Suppressor macrophage (primary cell): ENCODE measurements around the gene PLXNB3.
"Not testable (repeated sequence)": the region's sequence is repeated elsewhere in the genome, so short reads cannot be mapped to it uniquely, and the experiment has no call there.

ENCODE experiments used
- DNase-seq, 4 experiments: peaks; one replicate each; pipeline ENCODE4 v3.0.0-alpha.2; 2020 to 2022

The PLXNB3 gene

DNA sequence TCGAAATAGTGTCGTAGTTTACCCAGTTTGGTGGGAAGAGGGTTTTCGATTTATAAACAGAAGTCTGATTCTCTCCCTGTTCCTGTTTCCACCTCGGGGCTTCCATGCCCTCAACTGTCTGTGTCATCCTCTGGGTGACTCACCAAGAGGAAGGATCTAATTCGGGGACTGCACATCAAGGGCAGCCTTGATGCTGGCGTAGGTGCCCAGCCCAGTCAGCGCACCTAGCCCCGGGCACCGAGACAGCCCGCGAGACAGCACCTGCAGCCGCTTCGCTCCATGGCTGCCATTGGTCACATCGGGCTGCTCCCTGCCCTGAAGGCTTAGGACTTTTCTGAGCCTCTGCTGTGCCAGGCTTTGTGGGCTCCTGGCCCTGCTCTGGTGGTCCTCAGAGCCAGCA, 31.6 kb upstream of the PLXNB3 start:
- DNase-seq = peak; percentile 59 to 87 (median 80)

GRCh38 chrX:153733651-153734240, 30.3 kb upstream of the PLXNB3 start:
- DNase-seq = no peak

- DNase-seq = no peak
Observed at GRCh38 chrX:153734871-153735270, 29.2 kb upstream of the PLXNB3 start.

- no peak for DNase-seq
Observed at GRCh38 chrX:153735274-153735673, 28.8 kb upstream of the PLXNB3 start.

GRCh38 chrX:153736071-153736820, 27.8 kb upstream of the PLXNB3 start:
- DNase-seq = no peak

DNA sequence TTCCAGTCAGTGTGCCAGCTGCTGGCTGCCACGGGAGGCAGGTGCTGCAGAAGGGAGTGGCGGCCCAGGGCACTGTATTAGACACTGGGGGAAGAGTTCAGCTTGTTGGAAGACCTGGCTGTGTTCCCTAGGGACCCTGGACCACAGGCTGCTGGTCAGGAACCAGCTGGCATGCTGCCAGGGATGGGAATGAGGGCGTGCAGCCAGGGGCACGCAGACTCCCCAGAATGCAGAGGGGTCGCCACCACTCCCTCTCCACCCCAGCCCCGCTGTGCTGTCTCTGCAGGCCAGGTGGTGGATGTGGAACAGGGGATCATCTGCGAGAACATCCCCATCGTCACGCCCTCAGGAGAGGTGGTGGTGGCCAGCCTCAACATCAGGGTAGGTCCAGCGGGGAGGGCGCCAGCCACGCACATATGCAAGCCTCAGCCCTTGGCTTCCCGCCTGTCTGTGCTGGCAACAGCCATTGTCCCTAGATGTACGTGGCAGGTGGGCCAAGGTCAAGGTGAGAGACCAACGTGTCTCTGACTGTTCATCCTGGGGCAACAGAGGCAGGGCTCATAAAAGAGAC, 27.1 kb upstream of the PLXNB3 start:
- no peak for DNase-seq

- no peak for DNase-seq
Observed at GRCh38 chrX:153738056-153738605, 25.9 kb upstream of the PLXNB3 start.

DNA sequence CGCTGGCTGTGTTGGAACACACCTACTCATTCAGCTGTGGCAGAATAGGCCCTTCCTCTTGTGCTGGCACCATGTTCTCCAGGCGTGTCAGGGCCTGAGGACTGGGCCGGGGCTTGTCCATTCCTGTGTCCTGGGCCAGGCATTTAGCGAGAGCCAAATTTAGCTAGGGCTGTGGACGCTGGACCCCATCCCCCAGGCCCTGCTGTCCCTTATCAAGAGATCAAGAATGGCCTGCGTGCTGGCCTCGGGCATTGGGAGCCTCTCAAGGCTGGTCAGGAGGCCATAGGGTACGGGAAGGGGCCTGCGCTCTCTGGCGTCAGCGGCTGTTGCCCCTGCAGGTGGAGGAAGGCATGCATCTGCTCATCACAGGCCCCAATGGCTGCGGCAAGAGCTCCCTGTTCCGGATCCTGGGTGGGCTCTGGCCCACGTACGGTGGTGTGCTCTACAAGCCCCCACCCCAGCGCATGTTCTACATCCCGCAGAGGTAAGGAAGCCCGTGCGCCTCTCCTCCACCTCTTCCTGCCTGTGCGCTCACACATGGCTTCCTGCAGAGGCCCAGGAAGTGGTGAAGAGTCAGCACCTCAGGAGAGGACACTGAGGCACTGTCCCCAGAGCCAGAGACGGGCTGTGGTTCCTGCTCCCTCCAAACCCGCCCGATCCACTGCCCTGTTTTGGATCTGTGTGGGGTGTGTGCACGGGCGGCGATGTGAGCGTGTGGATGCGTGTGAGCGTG, 24.1 kb upstream of the PLXNB3 start:
- DNase-seq = no peak

GRCh38 chrX:153740631-153741222, 23.3 kb upstream of the PLXNB3 start:
- DNase-seq = no peak

GRCh38 chrX:153741446-153741845, 22.6 kb upstream of the PLXNB3 start:
- DNase-seq = no peak

DNA sequence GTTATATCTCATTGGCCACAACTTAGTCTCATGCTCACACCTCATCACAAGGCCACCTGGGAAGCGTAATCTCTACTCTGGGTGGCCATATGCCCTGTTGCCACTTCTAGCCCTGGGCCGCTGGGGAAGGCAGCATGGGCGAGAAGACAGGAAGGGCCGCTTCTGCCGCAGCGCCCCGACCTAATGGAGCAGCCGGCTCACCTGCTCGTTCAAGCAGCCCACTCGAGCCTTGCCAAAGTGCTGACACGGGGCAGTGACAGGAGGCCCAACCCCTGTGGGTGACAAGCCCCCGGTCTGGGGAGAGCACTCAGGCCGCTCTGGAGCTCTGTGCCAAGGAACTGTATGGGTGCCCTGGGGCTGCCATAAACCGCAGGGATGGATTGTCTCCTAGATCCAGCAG, 21.9 kb upstream of the PLXNB3 start:
- not testable (repeated sequence) for DNase-seq

- DNase-seq = not testable (repeated sequence)
Observed at GRCh38 chrX:153742796-153743467, 21.1 kb upstream of the PLXNB3 start.

- not testable (repeated sequence) for DNase-seq
Observed at GRCh38 chrX:153743468-153744209, 20.4 kb upstream of the PLXNB3 start.

DNA sequence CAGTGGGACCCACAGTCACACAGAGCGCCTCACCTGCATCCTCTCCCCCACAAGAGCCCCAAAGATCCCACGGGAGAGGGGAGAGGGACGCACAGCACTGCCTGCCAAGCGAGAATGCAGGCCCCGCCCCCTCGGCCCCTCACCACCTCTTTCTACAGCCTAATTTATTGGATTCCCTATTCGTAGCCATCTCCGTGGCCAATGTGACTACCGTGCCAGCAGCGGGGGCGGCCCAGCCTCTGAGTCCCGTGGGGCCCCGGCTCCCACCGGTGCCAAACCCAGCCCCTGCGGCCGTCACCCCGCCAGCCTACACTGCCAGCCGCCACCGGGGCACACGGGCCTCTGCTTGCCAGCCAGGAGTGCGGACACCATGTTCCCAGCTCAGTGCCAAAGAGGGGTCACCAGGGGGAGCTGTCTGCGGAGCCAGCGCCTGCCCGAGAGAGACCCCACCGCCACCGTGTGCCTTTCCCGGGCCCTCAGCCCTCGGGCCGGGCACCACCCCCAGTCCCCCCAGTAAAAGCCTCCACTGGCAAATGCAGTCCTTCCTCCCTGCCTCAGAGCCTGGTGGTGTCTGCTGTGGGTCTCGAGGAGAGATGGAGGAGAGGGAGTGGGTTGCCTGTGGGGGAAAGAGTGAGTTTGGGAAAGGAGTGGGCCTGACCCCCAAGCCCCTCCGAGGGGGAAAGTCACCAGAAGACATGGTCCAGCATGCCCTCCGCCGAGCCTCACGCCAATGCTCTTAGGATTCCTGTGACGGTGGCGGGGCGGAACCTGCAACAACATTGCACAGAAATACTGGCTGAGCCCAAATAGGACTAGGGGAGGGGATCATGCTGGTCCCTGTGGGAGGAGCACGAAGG, 19.6 kb upstream of the PLXNB3 start:
- DNase-seq = peak in 1 of 4 experiments; percentile 14

DNA sequence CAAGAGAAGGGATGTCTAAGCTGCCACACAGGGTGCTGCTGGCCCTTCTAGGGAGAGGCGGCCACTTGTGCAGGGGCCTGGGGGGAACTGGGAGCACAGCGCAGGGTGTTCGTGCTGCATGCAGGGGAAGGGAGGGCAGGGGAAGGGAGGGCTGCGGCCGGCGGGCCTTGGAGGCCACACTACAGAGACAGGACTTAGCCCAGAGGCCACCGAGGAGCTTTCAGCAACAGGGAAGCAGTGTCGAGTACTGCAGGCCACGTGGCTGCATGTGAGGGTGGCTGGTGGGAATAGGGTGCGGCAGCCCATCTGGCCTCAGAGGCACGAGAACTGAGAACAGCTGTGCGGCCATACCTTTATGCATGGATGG, 19.0 kb upstream of the PLXNB3 start:
- peak in 1 of 4 experiments; percentile 16 for DNase-seq

DNA sequence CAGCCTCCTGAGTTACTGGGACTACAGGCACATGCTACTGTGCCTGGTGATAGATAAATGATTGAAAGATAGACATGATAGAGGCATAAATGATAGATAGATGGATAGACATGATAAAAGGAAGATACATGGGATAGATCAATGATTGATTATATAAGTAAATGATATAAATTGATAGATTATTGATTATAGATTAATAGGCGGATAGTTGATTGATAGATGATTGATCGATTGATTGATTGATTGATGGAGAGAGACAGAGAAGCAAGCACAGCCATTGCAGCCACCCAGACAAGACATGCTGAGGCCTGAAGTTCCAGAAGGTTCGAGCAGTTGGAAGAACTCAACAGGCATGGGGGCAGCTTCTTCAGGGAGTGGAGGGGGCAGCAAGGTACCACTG, 17.7 kb upstream of the PLXNB3 start:
- DNase-seq = no peak

DNA sequence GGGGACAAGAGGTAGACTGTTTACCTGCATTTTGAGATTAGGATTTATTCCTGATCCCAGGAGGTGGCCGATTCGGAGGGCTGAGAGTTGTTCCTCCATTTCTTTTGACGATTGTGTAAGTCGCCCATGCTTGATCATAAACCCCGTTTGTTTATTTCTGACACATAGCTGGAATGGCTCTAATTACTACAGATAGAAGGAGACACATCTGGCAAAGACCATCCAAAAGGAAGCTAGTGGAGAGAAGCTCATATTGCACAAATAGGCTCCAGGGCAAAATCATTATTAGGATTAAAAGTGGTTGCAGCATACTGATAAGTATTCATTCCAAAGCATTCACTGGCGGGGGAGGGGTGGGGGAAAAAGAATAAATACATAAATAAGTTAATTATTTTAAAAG, 17.1 kb upstream of the PLXNB3 start:
- DNase-seq = not testable (repeated sequence)

DNA sequence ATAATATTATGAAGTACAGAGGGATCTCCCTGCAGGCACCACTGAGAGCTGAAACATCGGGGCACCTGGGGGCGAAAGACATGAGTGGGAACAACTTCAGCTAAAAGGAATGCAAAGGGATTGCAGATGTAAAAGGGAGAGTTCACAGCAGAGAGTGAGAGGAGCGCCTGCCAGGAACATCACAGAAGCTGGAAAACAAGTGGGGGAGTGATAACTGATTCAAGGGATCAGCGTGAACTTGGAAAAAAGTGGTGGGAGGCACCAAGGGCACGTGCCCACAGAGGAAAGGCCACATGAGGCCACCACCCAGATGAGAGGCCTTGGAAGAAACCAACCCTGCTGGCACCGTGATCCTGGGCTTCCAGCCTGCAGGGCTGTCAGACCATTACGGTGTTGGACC, 15.0 kb upstream of the PLXNB3 start:
- not testable (repeated sequence) for DNase-seq

GRCh38 chrX:153750127-153750774, 13.8 kb upstream of the PLXNB3 start:
- no peak for DNase-seq

GRCh38 chrX:153755136-153755535, 8.9 kb upstream of the PLXNB3 start:
- no peak for DNase-seq
